HG02798 (cell line): ENCODE results near the gene BOD1L1.

ENCODE experiments used
- ATAC-seq: cut with Tn5 transposase; IDR thresholded peaks from one replicate; pipeline ENCODE4 v1.9.1; 2021; ENCODE audit warnings: mild to moderate bottlenecking; ENCODE audit not compliant: unreplicated experiment, poor library complexity

Gene BOD1L1

GRCh38 chr4:13541176-13541604 is 86.3 kb downstream of the BOD1L1 start:
- no peak for ATAC-seq

GRCh38 chr4:13540446-13541175 is 86.9 kb downstream of the BOD1L1 start:
- no peak for ATAC-seq

- ATAC-seq = no peak
Measured at GRCh38 chr4:13539619-13540445, 87.7 kb downstream of the BOD1L1 start.

GRCh38 chr4:13539047-13539618 is 88.4 kb downstream of the BOD1L1 start:
- ATAC-seq = no peak

GRCh38 chr4:13538427-13538973 is 89.0 kb downstream of the BOD1L1 start:
- ATAC-seq = no peak

- ATAC-seq = no peak
Measured at GRCh38 chr4:13537832-13538177, 89.7 kb downstream of the BOD1L1 start.

- no peak for ATAC-seq
Measured at GRCh38 chr4:13537011-13537831, 90.3 kb downstream of the BOD1L1 start.

GRCh38 chr4:13536607-13537006 is 90.9 kb downstream of the BOD1L1 start:
- no peak for ATAC-seq

GRCh38 chr4:13535708-13536361 is 91.7 kb downstream of the BOD1L1 start:
- no peak for ATAC-seq

GRCh38 chr4:13535118-13535517 is 92.4 kb downstream of the BOD1L1 start:
- ATAC-seq = no peak

- no peak for ATAC-seq
Measured at GRCh38 chr4:13534344-13535063, 93.0 kb downstream of the BOD1L1 start.

- ATAC-seq = no peak
Measured at GRCh38 chr4:13533670-13534343, 93.7 kb downstream of the BOD1L1 start.

GRCh38 chr4:13531625-13531998 is 95.9 kb downstream of the BOD1L1 start:
- no peak for ATAC-seq

GRCh38 chr4:13530823-13531624 is 96.5 kb downstream of the BOD1L1 start:
- no peak for ATAC-seq

- ATAC-seq = no peak
Measured at GRCh38 chr4:13529128-13529919, 98.2 kb downstream of the BOD1L1 start.

GRCh38 chr4:13528821-13529127 is 98.8 kb downstream of the BOD1L1 start:
- ATAC-seq = no peak
